Tibial nerve (tissue), 4 donors: ENCODE results near the gene C1QTNF7.
A peak's percentile ranks its signal among the peaks of the same experiment; 100 is the strongest.

Source experiments
- CTCF ChIP-seq, 5 experiments: fragments of 200-600 bp in 3 of 5; fragments of 450-650 bp in 2 of 5; sonication (generic) in 3 of 5; IDR thresholded peaks; one replicate each; pipeline ENCODE4 v1.5.1; 2016 to 2019; ENCODE audit warnings: antibody characterized with exemption in 5 of 5, mild to moderate bottlenecking in 3 of 5, moderate library complexity in 2 of 5
- EP300 ChIP-seq, 2 donors: sonication (generic); formaldehyde crosslinking; IDR thresholded peaks; one replicate each; pipeline ENCODE4 v1.6.1; 2017; ENCODE audit warnings: antibody characterized with exemption in 2 of 2, mild to moderate bottlenecking in 1 of 2
- POLR2A ChIP-seq, 2 donors: fragments of 450-650 bp; IDR thresholded peaks; one replicate each; pipeline ENCODE4 v1.6.1; 2017; ENCODE audit warnings: antibody characterized with exemption in 2 of 2, mild to moderate bottlenecking in 2 of 2, moderate library complexity in 2 of 2

GRCh38 chr4:15457406-15458201 lies 29.8 kb downstream of the C1QTNF7 start:
- TF ChIP-seq CTCF (IDR thresholded peaks at IDR 0.05) (peak; percentile 62 to 85 (median 68)), POLR2A (IDR thresholded peaks at IDR 0.05) (no peak), EP300 (IDR thresholded peaks at IDR 0.05) (peak in 1 of 2 donors; percentile 20)
